GM18502 (cell line): ENCODE results near the gene GLRA2.

ENCODE experiments used
- ATAC-seq: cut with Tn5 transposase; IDR thresholded peaks from one replicate; pipeline ENCODE4 v1.9.1; 2021; ENCODE audit warnings: mild to moderate bottlenecking; ENCODE audit not compliant: unreplicated experiment, poor library complexity

GLRA2 gene

DNA sequence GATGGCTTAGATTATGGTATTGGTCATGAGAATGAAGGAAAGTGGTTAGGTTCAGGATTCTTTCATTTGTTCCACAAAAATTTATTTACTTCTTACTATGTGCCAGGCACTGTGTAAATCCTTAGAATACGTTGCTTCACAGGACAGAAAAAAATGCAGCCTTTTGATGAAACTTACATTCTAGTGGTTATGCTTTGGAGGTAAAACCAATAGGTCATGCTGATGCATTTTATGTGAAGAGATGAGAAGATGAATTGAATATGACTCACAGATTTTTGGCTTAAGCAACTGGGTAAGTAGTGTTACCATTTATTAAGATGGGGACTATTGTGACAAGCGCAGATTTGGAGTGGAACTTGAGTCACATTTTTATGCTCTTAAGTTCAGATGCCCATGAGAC, 165.3 kb downstream of the GLRA2 start:
- no peak for ATAC-seq

- peak; percentile 86 for ATAC-seq
Observed at GRCh38 chrX:14697451-14697850, 168.1 kb downstream of the GLRA2 start.

DNA sequence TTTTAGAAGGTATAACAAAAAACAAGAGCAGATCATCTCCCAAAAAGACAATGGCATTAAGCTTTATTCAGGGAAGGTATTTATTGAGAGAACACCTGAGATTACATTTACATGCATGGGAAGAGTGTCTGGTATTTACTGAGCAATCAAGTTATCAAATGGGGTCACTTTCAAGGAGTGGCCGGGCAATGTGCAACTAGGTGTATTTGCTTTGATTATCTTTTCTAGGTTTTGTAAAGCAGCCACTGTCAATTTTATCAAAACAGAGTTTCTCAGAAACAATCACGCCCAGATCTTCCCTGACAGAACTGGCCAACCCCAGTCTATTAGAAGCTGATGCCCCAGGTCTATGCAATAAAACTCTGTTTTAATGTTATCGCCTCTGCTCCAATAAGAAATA, 169.5 kb downstream of the GLRA2 start:
- ATAC-seq, result no peak

DNA sequence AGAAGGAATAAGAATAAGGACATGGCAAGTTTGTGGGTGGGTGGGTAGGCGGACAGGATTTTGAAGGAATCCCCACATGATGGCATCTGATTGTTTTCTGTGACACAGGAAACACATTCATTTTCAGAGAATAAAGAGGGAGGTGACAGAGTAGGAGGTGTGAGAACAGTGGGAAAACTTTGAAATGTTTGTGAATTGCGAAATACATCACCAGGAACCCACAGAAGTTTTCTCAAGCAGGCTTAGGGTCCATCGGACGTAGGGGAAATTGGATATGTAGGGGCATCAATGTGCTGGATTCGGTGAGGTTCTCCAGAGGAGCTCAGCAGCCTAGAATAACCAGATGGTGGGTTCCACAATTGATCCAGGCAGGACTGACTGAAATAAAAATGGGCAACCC, 171.6 kb downstream of the GLRA2 start:
- no peak for ATAC-seq

DNA sequence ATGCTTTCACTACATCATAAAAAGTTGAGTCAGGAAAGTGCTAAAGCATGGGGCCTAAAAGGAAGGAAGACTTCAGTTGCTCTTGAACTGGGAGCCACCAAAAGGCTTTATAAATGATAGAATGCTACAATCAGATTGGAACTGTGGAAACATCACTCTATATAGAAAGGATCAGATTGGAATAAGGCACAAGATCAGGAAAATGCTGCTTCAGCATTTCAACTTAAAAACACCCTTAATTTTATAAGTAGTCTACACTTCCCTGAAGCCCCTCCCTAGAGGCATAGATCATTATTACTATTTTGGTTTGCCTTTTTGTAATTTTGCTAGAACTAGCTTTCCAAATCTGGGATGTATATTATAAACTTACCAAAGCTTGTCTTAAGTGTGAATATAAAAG, 172.8 kb downstream of the GLRA2 start:
- no peak for ATAC-seq

DNA sequence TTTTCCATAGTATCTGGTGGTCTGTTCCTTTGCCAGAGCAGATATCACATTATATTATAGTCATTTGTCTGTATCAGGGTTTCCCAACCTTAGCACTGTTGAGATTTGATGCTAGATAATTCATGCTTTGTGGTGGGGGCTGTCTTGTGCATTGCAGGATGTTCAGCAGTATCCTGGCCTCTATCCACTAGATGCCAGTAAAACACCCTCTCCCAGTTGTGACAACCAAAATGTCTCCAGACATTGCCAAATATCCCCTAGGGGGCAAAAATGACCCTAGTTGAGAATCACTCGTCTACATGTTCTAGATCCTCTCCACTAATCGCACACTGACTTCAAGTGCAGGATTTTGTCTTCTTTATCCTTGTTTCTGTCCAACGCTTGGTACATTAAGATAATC, 182.8 kb downstream of the GLRA2 start:
- no peak for ATAC-seq

DNA sequence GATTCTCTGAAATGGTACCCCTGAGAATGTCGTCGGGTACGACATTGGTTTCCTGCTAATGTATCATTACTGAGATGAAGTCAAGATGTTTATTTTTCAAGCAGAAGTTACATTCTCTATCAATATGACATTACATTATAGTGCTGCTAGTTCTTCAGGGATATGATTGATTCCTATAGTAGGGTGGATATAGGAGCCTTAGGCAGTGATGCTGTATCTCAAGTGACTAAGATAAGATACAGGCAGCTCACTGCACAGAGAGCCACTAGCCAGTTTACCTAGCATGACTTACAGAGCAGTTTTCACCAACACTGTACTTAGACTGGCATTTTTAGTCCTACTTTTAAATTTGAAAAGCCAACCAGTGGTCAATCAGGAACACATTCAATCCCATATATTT, 188.6 kb downstream of the GLRA2 start:
- ATAC-seq, result no peak

DNA sequence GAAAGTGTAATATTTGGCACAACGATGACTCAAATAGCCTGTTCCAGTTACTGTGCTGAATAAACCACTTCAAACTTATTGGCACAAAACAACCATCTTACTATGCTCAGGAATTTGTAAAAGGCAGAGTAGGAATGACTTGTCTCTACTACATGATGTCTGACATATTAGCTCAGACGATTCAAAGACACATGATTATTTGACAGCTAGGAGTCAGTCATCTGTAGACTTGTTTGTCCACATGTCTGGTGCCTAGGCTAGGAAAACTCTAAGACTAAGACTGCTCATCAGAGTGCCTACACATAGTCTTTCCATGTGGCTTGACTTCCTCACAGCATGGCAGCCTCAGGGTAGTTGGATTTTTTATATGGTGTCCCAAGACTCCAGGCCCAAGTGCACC, 189.1 kb downstream of the GLRA2 start:
- ATAC-seq, result no peak

GRCh38 chrX:14729058-14729457, 199.7 kb downstream of the GLRA2 start:
- no peak for ATAC-seq

GRCh38 chrX:14738643-14739042, 209.3 kb downstream of the GLRA2 start:
- ATAC-seq, result no peak

DNA sequence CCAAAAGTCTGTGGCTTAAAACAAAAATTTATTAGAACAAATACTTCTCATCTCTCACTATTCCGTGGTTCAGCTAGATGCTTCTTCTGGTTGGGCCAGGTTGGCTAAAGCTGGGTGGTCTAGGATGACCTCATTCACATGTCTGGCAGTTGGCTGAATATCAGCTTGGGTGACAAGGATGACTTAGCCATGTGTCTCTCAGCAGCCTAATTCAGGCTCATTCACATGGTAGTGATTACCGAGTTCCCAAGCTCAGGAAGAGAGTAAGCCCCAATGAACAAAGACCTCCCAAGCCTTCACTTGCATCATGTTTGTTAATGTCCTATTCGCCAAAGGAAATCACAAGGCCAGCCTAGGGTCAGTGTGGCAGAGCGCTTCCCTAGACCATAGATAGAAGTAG, 224.1 kb downstream of the GLRA2 start:
- no peak for ATAC-seq

DNA sequence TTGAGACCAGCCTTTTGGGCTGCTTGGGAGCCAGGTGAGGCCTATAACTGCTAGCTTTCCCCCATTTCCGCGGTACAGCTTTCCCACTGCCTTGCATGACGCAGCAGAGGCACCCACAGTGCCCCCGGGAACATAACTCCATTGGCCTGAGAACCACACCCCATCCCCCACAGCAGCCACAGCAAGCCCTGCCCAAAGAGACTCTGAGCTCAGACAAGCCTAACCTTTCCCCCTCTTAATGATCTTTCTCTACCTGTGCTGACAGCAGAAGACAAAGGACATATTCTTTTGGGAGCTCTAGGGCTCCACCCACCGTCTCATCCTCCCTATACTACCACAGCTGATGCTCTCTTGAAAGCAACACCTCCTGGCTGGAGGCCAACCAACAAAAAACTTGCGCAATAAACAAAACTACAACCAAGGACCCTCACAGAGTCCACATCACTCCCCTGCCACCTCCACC, 228.7 kb downstream of the GLRA2 start:
- ATAC-seq, result no peak

DNA sequence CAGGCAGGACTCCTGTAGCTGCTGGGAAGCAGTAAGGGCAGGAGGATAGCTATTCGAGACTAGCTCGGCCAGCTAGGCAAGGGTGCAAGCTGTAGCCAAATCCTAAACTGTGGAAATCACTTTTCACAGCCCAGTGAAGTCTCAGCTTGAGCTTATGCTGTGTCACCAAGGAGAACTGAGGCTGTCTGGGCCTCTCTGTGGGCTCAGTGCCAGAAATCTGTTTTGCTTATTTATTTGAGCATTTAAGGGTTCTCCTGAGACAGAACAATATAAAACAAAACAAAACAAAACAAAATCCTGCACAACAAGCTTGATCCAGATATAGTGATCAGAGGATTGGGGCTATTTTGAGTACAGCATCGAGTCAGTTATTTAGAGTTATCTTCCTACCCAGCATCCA, 246.1 kb downstream of the GLRA2 start:
- no peak for ATAC-seq

DNA sequence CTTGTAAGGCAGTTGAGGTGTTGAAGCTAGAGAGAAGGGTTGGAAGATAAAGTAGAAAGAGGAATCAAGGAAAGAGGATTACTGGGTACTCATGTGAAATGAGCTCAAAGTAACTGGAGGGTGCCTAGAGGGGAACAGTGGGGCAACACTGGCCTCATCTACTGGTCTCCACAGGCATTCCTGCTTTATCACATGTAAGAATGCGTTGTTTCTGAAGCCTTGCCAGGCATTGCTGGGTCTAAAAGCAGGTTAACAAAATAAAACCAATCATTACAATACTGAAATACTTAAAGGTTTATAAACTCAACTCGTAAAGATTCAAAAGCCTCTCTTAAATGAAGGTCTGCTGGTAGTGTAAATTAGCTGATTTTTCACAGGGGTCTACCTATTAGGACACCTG, 247.6 kb downstream of the GLRA2 start:
- no peak for ATAC-seq

DNA sequence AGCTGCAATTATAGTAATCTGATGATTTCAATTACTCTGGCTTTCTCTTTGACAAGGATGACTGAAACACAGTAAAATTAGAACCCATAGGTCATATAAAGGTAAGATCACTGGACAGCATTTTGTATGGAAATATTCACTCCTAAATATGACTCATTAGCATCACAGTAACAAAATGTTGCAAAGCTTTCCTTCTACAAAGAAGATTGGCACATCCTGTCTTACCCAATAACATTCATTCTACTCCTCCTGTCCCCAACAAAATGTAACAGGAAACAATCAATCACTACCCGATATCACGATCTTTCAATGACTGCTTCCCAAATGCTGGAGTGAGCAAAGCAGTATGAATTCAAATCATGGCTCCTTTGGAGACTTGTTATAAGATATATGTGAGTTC, 248.2 kb downstream of the GLRA2 start:
- ATAC-seq, result no peak

DNA sequence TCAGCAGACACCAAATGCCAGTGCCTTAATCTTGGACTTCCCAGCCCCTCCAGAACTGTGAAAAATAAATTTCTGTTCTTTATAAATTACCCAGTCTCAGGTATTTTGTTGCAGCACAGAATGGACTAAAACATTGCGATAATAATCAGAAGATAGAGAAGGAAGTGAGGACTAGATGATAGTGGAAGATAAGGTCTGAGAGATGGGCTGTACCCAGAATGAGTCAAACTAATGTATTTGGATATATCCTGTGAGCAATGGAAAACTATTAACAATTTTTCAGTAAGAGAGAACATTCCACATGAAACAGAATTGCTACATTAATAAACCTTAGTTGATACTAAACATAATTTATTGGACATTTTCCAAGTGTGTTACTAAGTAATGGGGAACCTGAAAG, 250.2 kb downstream of the GLRA2 start:
- no peak for ATAC-seq
